GM19468 (cell line): Measurements from ENCODE around the gene AICDA.
"Not testable (repeated sequence)": the region's sequence is repeated elsewhere in the genome, so short reads cannot be mapped to it uniquely, and the experiment has no call there.

Source experiments
- ATAC-seq: cut with Tn5 transposase; IDR thresholded peaks from one replicate; pipeline ENCODE4 v1.9.1; 2021; ENCODE audit warnings: mild to moderate bottlenecking, moderate library complexity, moderate number of reproducible peaks; ENCODE audit not compliant: unreplicated experiment; ENCODE audit errors: extremely low read depth

Gene AICDA

GRCh38 chr12:8615206-8615605 is 2.5 kb upstream of the AICDA start:
- ATAC-seq, result no peak

GRCh38 chr12:8613881-8614280 is 1.2 kb upstream of the AICDA start:
- ATAC-seq, result not testable (repeated sequence)

- no peak for ATAC-seq
Measured at GRCh38 chr12:8609061-8609570, 3.5 kb downstream of the AICDA start.

GRCh38 chr12:8606890-8607289 is 5.8 kb downstream of the AICDA start:
- ATAC-seq, result no peak

GRCh38 chr12:8605057-8605456 is 7.6 kb downstream of the AICDA start:
- no peak for ATAC-seq

GRCh38 chr12:8603856-8604255 is 8.8 kb downstream of the AICDA start:
- no peak for ATAC-seq

GRCh38 chr12:8603286-8603685 is 9.4 kb downstream of the AICDA start:
- no peak for ATAC-seq

- no peak for ATAC-seq
Measured at GRCh38 chr12:8596561-8596960, 16.1 kb downstream of the AICDA start.

- ATAC-seq, result no peak
Measured at GRCh38 chr12:8594072-8594471, 18.6 kb downstream of the AICDA start.

- no peak for ATAC-seq
Measured at GRCh38 chr12:8593246-8593645, 19.4 kb downstream of the AICDA start.

GRCh38 chr12:8590842-8591545 is 21.7 kb downstream of the AICDA start:
- peak; percentile 46 for ATAC-seq

GRCh38 chr12:8589679-8590078 is 23.0 kb downstream of the AICDA start:
- ATAC-seq, result no peak

GRCh38 chr12:8584478-8584877 is 28.2 kb downstream of the AICDA start:
- ATAC-seq, result not testable (repeated sequence)

GRCh38 chr12:8584004-8584403 is 28.7 kb downstream of the AICDA start:
- no peak for ATAC-seq

- no peak for ATAC-seq
Measured at GRCh38 chr12:8581098-8581784, 31.4 kb downstream of the AICDA start.

GRCh38 chr12:8577879-8578278 is 34.8 kb downstream of the AICDA start:
- ATAC-seq, result no peak

GRCh38 chr12:8572507-8572906 is 40.2 kb downstream of the AICDA start:
- no peak for ATAC-seq

- no peak for ATAC-seq
Measured at GRCh38 chr12:8566525-8566924, 46.1 kb downstream of the AICDA start.

- ATAC-seq, result not testable (repeated sequence)
Measured at GRCh38 chr12:8566052-8566451, 46.6 kb downstream of the AICDA start.

GRCh38 chr12:8564656-8565055 is 48.0 kb downstream of the AICDA start:
- no peak for ATAC-seq

- no peak for ATAC-seq
Measured at GRCh38 chr12:8563356-8563755, 49.3 kb downstream of the AICDA start.

- ATAC-seq, result no peak
Measured at GRCh38 chr12:8562310-8562709, 50.3 kb downstream of the AICDA start.
